GM12875 (cell line): ENCODE data around the gene ARID3B.
"Not testable (repeated sequence)": the region's sequence is repeated elsewhere in the genome, so short reads cannot be mapped to it uniquely, and the experiment has no call there.

Source experiments
- H3K4me3 ChIP-seq: one replicate; pipeline ENCODE4 v1.5.1; 2011; ENCODE audit warnings: low read depth, low read length, control low read depth
- TF ChIP-seq, protein P1 (sequence below): IDR thresholded peaks from 2 replicates; pipeline ENCODE4 v1.5.1; 2011; ENCODE audit warnings: low read depth, mild to moderate bottlenecking, control low read depth, inconsistent platforms, low read length, moderate library complexity, borderline replicate concordance; ENCODE audit not compliant: insufficient read depth

ARID3B gene

GRCh38 chr15:74504836-74505235, 36.2 kb upstream of the ARID3B start:
- TF ChIP-seq, protein P1, sequence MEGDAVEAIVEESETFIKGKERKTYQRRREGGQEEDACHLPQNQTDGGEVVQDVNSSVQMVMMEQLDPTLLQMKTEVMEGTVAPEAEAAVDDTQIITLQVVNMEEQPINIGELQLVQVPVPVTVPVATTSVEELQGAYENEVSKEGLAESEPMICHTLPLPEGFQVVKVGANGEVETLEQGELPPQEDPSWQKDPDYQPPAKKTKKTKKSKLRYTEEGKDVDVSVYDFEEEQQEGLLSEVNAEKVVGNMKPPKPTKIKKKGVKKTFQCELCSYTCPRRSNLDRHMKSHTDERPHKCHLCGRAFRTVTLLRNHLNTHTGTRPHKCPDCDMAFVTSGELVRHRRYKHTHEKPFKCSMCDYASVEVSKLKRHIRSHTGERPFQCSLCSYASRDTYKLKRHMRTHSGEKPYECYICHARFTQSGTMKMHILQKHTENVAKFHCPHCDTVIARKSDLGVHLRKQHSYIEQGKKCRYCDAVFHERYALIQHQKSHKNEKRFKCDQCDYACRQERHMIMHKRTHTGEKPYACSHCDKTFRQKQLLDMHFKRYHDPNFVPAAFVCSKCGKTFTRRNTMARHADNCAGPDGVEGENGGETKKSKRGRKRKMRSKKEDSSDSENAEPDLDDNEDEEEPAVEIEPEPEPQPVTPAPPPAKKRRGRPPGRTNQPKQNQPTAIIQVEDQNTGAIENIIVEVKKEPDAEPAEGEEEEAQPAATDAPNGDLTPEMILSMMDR, result no peak
- H3K4me3 ChIP-seq, result no peak overlapping the region

DNA sequence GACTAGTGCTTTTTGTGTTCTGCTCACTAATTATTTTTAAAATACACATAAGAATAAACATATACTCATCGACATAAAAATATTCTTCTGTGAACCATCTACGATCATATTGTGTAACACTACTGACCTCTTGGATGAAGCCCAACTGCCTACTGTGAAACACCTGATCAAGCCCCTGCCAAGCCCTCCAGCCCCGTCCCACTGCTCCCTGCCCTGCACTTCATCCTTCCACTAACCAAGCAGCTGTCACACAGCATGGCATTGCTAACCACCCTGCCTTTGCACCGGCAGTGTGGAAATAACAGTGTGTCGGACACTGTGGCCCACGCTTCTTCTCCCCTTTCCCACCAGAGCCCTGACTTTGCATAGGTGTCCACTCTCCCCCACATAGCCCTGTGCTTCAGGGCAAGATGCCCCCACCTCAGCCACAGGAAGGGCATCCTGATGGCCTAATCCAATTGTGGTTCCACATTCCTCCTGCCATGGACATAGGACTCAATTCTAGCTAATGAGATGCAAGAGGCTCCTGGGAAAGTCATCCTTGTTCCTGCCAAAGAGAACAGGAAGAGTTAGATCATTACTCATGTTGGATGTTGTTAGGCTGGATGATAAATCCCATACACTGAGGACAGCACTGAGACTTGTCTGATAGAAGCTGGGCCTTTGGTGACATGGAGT, 35.0 kb upstream of the ARID3B start:
- H3K4me3 ChIP-seq, result no peak overlapping the region
- TF ChIP-seq, protein P1, result no peak

- no peak overlapping the region for H3K4me3 ChIP-seq
- TF ChIP-seq, protein P1, result no peak
Observed at GRCh38 chr15:74506515-74506840, 34.5 kb upstream of the ARID3B start.

DNA sequence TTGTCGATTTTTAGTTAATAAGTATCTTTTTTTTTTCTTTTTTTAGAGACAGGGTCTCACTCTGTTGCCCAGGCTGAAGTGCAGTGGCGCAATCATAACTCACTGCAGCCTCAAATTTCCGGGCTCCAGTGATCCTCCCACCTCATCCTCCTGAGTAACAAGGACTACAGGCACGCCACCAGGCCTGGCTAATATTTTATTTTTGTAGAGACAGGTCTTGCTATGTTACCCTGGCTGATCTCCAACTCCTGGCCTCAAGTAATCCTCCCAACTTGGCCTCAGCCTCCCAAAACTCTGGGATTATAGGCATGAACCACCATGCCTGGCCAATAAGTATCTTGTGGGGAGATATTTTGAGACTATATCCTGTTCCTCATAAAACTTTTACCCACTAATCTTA, 29.4 kb upstream of the ARID3B start:
- no peak overlapping the region for H3K4me3 ChIP-seq
- TF ChIP-seq, protein P1, result no peak

- not testable (repeated sequence) for H3K4me3 ChIP-seq
Observed at GRCh38 chr15:74514059-74514458, 27.0 kb upstream of the ARID3B start.

DNA sequence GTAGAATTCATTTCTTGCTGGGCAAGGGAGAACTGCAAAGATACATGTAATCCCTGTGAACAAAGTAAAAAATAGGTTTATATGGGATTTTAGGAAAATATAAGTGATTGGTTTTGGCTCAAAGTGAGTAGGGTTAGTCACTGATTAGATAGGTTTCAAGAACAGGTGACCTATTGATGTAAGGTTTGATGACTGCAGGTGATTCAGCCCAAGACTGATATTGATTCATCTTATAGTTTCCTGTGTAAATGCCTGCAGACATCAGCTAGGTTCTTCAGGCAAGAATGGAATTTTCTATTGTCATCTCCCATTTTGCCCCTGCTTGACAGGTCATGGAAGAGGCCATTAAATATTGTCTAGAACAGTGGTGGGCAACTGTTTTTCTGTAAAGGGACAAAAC, 23.9 kb upstream of the ARID3B start:
- no peak overlapping the region for H3K4me3 ChIP-seq
- TF ChIP-seq, protein P1, result no peak

GRCh38 chr15:74519311-74519710, 21.7 kb upstream of the ARID3B start:
- TF ChIP-seq, protein P1, result no peak
- no peak overlapping the region for H3K4me3 ChIP-seq

DNA sequence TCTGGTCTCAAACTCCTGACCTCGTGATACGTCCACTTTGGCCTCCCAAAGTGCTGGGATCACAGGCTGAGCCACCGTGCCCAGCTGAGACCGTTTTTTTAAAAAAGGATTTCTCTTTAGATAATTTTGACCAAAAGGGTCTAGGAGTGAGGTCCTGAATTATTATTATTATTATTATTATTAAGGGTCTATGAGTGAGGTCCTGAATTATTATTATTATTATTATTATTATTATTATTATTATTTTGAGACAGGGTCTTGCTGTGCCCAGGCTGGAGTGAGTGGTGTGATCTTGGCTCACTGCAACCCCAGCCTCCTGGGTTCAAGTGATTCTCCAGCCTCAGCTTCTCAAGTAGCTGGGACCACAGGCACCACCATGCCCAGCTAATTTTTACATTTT, 20.6 kb upstream of the ARID3B start:
- TF ChIP-seq, protein P1, result no peak
- H3K4me3 ChIP-seq, result no peak overlapping the region
